Fibroblast of the aortic adventitia (primary cell): ENCODE measurements around the gene POLR3E. TPM values are rescaled to one million over a fixed set of nuclear protein-coding genes. Genes with fewer than 3 reads are reported as not detected.
"Not testable (repeated sequence)": the region's sequence is repeated elsewhere in the genome, so short reads cannot be mapped to it uniquely, and the experiment has no call there.

Experiments
- DNase-seq: peaks from one replicate; pipeline ENCODE4 v3.0.0-alpha.2; 2010; ENCODE audit warnings: low read depth
- H3K4me3 ChIP-seq: 2 replicates; pipeline ENCODE4 v1.5.1; 2011; ENCODE audit warnings: low read depth, mild to moderate bottlenecking, control low read depth, low read length, moderate library complexity
- CTCF ChIP-seq: IDR thresholded peaks from 2 replicates; pipeline ENCODE4 v1.5.1; 2011; ENCODE audit warnings: mild to moderate bottlenecking, low read length, control low read depth, inconsistent platforms; ENCODE audit not compliant: insufficient read depth
- total RNA-seq: library from RNA; depleted of rRNA; stranded (reverse); fragments of >200 nt; gene quantifications from 2 replicates; pipeline ENCODE4 v1.2.3, GENCODE V29; 2012; ENCODE audit warnings: low replicate concordance

The POLR3E gene
- total RNA-seq, 1 donor, result 29.5 TPM

GRCh38 chr16:22358000-22358399 lies 60.8 kb downstream of the POLR3E start:
- no peak overlapping the region for H3K4me3 ChIP-seq
- no peak for DNase-seq
- no peak for TF ChIP-seq CTCF

GRCh38 chr16:22359679-22360078 lies 62.5 kb downstream of the POLR3E start:
- TF ChIP-seq CTCF, result no peak
- no peak for DNase-seq
- H3K4me3 ChIP-seq, result no peak overlapping the region

- H3K4me3 ChIP-seq, result no peak overlapping the region
- TF ChIP-seq CTCF, result no peak
- no peak for DNase-seq
Observed at GRCh38 chr16:22360963-22361659, 63.9 kb downstream of the POLR3E start.

GRCh38 chr16:22364241-22364640 lies 67.0 kb downstream of the POLR3E start:
- no peak overlapping the region for H3K4me3 ChIP-seq
- no peak for DNase-seq
- TF ChIP-seq CTCF, result no peak

GRCh38 chr16:22366371-22366770 lies 69.2 kb downstream of the POLR3E start:
- H3K4me3 ChIP-seq, result no peak overlapping the region
- no peak for TF ChIP-seq CTCF
- no peak for DNase-seq

- DNase-seq, result no peak
- TF ChIP-seq CTCF, result no peak
Observed at GRCh38 chr16:22366889-22367288, 69.7 kb downstream of the POLR3E start.

GRCh38 chr16:22368200-22368826 lies 71.1 kb downstream of the POLR3E start:
- DNase-seq, H3K4me3 ChIP-seq: not testable (repeated sequence)

More at GRCh38 chr16:22366889-22367288, 69.7 kb downstream of the POLR3E start:
- no peak overlapping the region for H3K4me3 ChIP-seq
